DMS 273 (cell line): ENCODE data around the gene GALNS.
"Not testable (repeated sequence)": the region's sequence is repeated elsewhere in the genome, so short reads cannot be mapped to it uniquely, and the experiment has no call there.

Source experiments
- DNase-seq: peaks from one replicate; lab custom pipeline; 2025; ENCODE audit not compliant: unreplicated experiment; lab: John Stamatoyannopoulos, UW

GALNS gene

DNA sequence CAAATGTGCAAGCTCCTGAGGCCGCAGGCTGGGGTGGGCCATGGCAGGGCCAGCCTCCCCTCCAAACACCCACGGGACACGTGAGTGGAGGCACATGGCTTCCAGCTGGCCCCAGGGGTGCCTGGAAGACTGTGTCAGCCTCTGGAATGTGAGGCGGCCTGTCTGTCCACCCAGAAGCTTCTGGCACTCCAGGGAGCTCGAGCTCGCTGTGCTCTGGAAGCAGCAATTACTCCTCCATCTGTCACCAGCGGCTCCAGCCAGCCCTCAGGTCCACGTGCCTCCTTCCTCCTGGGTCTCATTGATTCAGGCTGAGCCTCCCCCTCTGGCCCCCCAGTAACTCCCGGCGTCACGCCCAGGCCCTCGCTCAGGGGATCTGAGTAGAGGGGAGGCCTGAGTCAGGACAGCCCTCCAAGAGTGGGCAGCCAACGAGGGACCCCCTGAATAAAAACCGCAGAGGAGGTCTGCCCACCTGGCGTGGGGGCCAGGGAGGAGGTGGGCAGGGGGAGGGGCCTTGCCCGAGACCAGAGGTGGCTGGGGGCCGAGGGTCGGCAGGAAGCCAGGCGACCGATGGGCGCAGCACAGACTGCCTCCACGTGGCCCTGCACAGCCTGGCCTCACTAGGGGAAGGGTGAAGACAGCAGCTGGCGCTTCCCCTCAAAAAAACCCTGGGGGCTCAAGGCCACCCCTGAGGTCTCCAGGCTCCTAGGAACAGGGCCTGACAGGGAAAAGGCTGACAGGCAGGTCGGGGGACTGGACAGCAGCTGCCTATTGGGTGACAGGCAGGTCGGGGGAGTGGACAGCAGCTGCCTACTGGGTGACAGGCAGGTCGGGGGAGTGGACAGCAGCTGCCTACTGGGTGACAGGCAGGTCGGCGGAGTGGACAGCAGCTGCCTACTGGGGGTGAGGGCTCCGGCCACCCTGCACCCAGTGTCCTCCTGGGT lies 83.6 kb downstream of the GALNS start:
- DNase-seq: peak; percentile 97

DNA sequence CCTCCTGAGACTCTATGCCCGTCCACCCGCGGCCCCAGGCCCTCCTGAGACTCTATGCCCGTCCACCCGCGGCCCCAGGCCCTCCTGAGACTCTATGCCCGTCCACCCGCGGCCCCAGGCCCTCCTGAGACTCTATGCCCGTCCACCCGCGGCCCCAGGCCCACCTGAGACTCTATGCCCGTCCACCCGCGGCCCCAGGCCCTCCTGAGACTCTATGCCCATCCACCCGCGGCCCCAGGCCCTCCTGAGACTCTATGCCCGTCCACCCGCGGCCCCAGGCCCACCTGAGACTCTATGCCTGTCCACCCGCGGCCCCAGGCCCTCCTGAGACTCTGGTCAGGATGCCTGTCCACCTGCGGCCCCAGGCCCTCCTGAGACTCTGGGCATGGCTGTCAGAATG lies 85.0 kb downstream of the GALNS start:
- DNase-seq: not testable (repeated sequence)

DNA sequence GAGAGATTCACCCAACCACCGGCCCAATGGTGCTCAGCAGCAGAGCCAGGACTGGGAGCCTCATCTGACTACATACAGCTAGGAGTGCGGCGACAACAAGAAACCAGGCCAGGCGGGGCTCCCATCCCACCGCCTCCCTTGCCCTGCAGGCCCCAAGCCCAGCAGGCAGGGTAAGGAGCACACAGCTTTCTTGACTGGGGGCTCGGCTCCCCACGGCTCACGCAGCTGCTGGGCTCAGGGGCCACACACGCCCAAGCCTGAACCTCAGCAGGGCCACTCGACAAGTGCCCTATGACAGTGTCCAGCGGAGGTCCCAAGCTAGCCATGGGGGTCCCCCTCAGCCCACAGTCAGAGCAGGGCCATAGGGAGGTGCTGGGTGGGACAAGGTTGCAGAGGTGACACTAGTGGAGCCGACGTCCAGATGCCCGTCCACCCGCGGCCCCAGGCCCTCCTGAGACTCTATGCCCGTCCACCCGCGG lies 85.4 kb downstream of the GALNS start:
- DNase-seq: peak; percentile 77

DNA sequence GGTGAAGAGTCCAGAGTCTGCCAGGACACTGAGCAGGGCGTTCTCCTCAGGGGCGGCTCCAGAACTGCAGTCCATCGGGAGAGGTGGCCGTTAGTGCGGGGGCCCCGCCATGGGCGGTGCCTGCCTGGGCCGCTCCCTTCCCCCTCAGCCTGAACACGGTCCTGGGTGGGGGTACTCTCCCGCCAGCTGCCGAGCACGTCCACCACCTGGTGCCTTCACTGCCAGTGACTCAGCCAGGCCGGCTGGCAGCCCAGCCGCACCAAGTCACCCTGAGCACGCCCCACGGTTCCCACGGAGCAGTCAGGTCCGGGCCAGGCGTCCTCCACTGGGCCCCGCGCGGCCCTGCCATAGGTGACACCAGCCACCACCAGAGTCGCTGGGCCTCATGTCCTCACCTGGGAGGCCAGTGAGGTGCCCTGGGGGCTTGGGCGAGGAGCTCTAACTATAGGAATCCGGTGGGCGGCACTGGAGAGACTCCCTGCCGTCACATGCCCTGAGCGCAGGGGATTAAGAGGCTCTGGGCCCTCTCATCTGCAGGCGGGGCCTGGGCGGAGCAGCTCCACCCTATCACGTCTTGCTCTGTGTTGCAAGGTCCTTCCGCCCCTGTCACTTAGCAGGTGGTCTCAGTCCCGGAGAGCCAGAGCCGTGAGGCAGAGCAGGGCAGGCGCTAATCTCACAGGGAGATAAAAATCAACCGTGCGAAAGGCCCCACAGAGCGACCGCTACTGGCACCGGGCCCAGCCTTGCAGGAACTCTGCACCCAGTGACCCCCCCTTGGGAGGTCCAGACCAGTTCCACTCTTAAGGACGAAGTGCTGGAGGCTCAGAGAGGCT lies 86.1 kb downstream of the GALNS start:
- peak; percentile 87 for DNase-seq

DNA sequence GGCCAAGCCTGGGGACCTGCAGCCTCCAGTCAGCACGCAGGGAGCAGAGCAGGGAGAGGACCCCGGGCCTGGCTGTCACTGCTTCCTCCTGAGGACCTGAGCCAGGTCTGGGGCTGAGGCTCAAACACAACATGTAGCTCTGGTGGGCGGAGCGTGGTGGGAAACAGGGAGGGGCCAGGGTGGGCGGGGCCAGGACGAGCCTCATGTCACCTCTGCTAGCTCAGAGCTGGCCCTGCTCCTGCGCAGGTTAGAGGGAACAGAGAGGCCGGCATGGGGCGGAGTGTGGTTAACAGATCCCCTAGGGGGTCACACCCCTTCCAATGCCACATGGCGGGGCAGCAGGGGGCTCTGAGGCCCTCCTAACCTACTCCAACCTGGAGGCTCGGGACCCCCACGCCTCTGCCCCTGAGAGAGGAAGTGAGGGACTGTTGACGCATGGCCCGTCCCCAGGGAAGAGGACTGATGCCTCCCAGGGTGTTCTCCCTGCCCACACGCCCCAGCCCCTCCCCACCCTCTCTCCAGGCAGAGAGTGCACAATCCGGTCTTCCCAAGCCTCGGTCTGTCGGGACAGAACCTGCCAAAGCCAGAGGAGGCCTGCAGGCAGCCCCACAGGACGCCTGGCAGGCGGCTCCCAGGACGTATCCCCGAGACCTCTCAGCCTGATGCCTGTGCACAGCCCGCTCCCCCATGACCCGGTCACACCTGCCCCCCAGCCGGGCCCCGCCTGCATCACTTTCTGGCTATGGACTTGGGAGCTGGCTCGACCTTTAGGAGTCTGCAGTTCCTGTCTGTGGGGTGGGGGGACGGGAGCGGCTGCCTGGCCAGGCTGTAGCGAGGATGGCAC lies 86.9 kb downstream of the GALNS start:
- DNase-seq: peak; percentile 78

DNA sequence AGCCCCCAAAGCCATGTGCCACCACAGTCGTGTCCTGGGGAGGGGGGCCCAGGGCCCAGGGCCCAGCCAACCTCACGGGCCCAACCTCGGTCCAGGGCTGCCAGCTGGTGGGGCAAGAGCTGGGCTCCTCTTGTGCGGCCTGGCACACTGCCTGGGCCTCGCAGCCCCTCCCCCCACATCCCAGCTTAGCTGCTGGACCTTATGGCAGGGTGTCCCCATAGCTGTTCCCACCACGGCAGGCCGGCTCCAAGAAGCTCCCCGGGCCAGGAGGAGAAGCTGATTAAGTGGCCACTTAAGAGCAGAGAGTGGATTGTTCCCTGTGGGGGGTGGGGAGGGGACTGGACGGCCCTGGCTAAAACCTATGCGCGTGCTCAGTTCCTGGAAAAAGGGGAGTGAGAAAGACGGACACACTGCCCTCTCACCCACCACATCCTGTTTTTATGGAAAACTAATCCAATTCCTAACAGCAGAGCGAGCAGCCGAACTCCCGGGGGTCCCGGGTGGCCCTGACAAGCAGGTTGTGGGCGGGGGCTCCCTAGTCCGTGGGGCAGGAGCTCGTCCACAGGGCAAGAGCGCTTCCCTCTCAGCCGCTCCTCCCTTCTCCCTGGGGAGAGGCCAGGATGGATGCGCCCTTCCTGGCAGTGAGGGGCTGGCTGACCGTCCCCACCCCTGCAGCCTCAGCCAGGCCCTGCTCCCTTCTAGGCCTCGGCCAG lies 88.5 kb downstream of the GALNS start:
- DNase-seq: peak; percentile 86

DNA sequence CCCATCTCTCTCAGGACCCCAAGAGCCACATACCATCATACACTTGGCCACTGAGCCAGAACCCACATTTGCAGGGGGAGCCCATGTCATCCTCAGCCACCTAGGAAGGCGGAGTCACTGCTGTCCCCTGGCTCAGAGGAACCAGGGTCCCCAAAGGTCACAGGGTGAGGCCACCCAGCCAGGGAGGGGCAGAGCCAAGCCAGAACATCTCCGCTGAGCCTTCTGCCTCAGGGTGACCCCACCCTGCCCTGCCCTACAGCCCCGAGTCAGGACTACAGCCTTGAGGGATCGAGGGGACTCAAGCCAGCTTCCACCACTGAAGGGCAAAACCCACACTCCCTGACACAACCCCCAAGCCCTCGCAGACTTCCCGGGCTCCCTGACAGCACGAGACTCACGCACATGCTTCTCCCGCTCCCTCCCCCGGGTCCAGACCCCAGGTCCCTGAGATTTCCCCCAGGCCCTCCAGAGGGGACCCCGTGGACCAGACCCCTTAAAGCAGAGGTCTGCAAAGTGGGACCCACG lies 89.1 kb downstream of the GALNS start:
- DNase-seq: peak; percentile 67

DNA sequence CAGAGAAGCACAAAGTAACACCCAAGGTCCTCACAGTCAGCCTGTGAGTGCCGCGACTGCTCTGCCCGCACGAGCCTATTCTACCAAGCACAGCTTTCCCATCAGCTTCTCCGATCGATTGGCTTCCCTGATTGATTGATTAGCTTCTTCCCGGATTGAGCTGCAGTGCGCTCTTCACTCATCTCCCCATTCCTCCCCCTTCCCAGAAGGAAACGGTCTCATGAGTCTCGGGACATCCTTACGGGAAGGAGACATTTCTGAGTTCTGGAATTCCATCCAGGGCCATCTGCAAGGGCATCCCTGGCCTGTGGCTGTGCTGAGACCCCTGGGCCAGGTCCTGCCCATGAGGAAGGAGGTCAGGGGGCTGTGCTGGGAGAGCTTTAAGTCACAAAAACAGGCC lies 89.8 kb downstream of the GALNS start:
- no peak for DNase-seq

DNA sequence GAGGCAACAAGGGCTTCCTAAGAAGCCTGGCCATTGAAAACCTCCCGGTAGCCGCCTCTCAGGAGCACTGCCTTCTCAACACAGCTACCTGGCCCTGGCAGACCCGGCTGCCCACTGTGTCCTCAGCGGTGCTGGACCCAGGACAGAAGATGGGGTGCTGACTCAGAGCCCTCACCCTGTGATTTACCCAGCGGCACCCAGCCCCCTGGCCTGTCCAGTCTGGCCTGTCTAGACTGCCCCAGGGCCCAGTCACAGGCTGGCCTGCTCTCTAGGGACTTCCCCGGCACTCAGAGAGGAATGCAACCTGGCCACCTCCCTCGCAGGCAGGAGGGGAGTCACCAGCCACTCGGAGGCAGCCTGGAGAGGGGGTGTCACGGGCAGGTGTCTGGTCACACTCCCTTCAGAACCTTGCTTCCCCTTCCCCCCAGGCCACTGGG lies 91.8 kb downstream of the GALNS start:
- DNase-seq: no peak

DNA sequence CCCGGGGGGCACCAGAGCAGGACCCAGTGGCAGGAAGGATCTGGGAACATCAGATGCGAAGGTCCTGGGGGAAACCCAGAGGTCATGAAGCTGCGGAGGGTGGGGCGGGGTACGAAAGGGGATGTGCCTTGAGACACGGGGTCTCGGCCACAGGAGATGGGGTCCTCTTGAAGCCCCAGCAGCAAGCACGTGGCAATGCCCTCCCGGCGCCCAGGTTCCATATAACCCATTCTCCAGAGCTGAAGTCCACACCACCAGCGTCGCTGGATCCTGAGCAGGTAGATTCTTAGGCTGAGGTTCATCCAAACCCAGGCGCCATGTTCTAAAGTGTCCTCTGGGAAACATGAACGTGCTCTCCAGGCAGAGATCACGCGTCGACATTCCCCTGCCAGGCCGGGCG lies 92.7 kb downstream of the GALNS start:
- DNase-seq: no peak
